ENCODE results near the gene TXN2.

TXN2 gene, protein sequence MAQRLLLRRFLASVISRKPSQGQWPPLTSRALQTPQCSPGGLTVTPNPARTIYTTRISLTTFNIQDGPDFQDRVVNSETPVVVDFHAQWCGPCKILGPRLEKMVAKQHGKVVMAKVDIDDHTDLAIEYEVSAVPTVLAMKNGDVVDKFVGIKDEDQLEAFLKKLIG

DNA sequence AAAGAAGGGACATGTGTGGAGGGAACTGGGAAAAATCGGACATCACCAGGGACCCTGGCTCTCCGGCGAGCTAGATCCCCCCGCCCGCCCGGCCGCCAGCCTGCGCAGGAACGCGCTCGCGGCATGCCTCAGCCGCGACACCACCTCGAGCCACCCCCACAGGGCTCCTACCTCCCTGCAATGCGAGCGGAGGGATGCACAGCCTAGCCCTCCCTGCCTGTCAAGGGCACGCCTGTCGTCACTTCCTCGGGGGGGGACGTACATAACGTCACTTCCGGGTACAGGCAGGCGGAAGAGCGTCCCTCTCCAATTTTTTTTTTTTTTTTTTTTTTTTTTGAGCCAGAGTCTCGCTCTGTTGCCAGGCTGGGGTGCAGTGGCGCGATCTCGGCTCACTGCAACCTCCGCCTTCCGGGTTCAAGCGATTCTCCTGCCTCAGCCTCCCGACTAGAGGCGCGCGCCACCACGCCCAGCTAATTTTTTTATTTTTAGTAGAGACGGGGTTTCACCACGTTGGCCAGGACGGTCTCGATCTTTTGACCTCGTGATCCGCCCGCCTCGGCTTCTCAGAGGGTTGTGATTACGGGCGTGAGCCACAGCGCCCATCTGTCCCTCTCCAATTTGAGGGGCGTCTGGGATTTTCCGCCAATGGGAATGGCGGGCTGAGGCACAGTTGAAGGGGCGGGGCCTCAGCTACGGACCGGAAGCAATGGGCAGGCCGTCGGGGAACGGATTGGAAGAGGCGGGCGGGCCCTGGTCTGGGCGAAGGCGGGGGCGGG is at the start of gene TXN2:
TSS of gene TXN2 (minus strand) at position 248 of the 776 bp plus-strand sequence. CDS start 803 bp downstream, outside the sequence.
- in situ Hi-C loops (cut with MboI; ENCODE audit: low sequenced_read_pairs), result loop anchor here (10.0 kb wide), 1 partner anchor 287 kb away; no protein-coding TSS in a partner anchor

- in situ Hi-C loops (cut with MboI; ENCODE audit: low sequenced_read_pairs), result loop anchor here (25.0 kb wide), 1 partner anchor 483 kb away; the partner anchor contains the start of genes MPST and TST
Measured at GRCh38 chr22:36528795-36529751, 47.6 kb upstream of the TXN2 start, which contains the start of gene EIF3D. EIF3D (minus strand) TSS chr22:36529166; CDS start chr22:36526121, 3,045 bp downstream.

GRCh38 chr22:36528341-36528740 is 46.9 kb upstream of the TXN2 start:
- in situ Hi-C loops (cut with MboI; ENCODE audit: low sequenced_read_pairs), result loop anchor here (25.0 kb wide), 1 partner anchor 484 kb away; the partner anchor contains the start of genes MPST and TST

- in situ Hi-C loops (cut with MboI; ENCODE audit: low sequenced_read_pairs), result loop anchor here (25.0 kb wide), 1 partner anchor 1110 kb away; the partner anchor contains the start of gene MCM5
Measured at GRCh38 chr22:36522662-36523061, 41.2 kb upstream of the TXN2 start.

DNA sequence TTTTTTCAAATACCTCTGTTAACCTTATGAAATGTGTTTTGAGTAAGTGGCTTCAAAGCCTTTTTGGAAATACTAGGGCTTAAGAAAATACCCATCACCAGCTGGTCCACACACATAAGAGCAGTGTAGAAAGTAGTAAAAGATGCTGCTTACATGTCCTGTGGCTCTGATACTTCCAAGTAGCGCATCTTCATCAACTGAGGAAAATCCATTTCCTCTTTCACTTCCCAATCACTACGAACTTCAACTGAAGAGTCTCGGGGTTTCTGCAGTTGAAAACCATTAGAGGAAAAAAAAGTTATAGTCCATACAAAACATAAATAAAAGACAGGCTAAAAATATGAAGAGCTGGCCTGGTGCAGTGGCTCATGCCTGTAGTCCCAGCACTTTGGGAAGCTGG is 39.0 kb upstream of the TXN2 start:
- in situ Hi-C loops (cut with MboI; ENCODE audit: low sequenced_read_pairs), result loop anchor here (25.0 kb wide), 1 partner anchor 1108 kb away; the partner anchor contains the start of gene MCM5

GRCh38 chr22:36519906-36520305 is 38.5 kb upstream of the TXN2 start:
- in situ Hi-C loops (cut with MboI; ENCODE audit: low sequenced_read_pairs), result loop anchor here (25.0 kb wide), 1 partner anchor 1108 kb away; the partner anchor contains the start of gene MCM5

GRCh38 chr22:36514766-36515165 is 33.3 kb upstream of the TXN2 start:
- in situ Hi-C loops (cut with MboI; ENCODE audit: low sequenced_read_pairs), result loop anchor here (25.0 kb wide), 1 partner anchor 1102 kb away; the partner anchor contains the start of gene MCM5

- in situ Hi-C loops (cut with MboI; ENCODE audit: low sequenced_read_pairs), result loop anchor here (25.0 kb wide), 1 partner anchor 1101 kb away; the partner anchor contains the start of gene MCM5
Measured at GRCh38 chr22:36512991-36513390, 31.6 kb upstream of the TXN2 start.

GRCh38 chr22:36512333-36512732 is 30.9 kb upstream of the TXN2 start:
- in situ Hi-C loops (cut with MboI; ENCODE audit: low sequenced_read_pairs), result loop anchor here (25.0 kb wide), 1 partner anchor 1100 kb away; the partner anchor contains the start of gene MCM5

GRCh38 chr22:36510966-36511881 is 29.8 kb upstream of the TXN2 start:
- in situ Hi-C loops (cut with MboI; ENCODE audit: low sequenced_read_pairs), result loop anchor here (25.0 kb wide), 1 partner anchor 1099 kb away; the partner anchor contains the start of gene MCM5

DNA sequence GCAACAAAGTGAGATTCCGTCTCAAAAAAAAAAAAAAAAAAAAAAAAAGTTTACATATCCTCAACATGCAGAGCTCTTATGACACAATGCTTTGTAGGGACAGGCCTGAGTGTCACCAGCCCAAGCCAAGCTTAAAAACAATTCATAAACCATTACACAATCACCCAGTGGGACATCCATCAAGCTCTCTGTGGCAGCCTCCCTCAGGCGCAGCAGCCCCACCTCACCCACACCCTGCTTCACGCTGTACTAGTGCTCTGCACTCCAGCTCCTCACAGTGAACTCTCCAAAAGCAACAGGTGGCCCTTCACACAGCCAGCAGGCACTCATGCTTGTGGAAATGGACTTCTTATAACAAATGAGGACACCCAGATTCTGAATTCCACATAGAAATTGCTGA is 28.9 kb upstream of the TXN2 start:
- in situ Hi-C loops (cut with MboI; ENCODE audit: low sequenced_read_pairs), result loop anchor here (25.0 kb wide), 1 partner anchor 1098 kb away; the partner anchor contains the start of gene MCM5

- in situ Hi-C loops (cut with MboI; ENCODE audit: low sequenced_read_pairs), result loop anchor here (25.0 kb wide), 1 partner anchor 1095 kb away; the partner anchor contains the start of gene MCM5
Measured at GRCh38 chr22:36507518-36508010, 26.1 kb upstream of the TXN2 start.

- in situ Hi-C loops (cut with MboI; ENCODE audit: low sequenced_read_pairs), result loop anchor here (25.0 kb wide), 1 partner anchor 1095 kb away; the partner anchor contains the start of gene MCM5
Measured at GRCh38 chr22:36506637-36507517, 25.4 kb upstream of the TXN2 start, which contains the start of gene FOXRED2. FOXRED2 (minus strand) TSS chr22:36507040; CDS start chr22:36506422, 618 bp downstream.

DNA sequence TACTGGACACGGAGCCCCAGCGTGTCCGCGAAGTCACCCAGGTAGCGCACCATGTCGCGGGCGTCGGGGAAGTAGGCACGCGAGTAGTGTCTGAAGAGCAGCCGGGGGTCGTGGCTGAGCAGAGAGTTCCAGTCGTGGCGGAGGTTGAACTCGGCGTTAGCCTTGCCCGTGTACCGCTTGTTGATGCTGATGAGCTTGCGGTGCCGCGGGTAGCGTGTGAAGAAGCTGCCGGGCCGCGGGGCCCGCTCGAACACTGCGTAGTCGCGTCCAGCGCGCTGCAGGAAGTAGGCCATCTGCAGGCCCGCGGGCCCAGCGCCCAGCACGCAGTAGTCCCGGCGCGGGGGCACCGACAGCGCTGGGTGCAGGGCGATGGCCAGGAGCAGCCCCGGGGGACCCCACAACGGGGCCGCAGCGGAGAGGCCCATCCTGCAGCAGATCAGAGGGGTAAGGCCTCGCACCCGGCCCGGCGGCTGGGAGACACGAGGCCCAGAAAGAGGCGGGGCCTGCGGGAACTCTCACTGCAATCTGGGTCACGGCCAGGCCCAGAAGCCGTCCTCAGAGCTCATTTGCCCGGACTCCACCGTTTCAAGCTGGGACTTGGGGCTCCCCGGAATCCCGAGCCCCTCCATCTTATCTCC is 24.7 kb upstream of the TXN2 start:
- in situ Hi-C loops (cut with MboI; ENCODE audit: low sequenced_read_pairs), result loop anchor here (25.0 kb wide), 1 partner anchor 1094 kb away; the partner anchor contains the start of gene MCM5

DNA sequence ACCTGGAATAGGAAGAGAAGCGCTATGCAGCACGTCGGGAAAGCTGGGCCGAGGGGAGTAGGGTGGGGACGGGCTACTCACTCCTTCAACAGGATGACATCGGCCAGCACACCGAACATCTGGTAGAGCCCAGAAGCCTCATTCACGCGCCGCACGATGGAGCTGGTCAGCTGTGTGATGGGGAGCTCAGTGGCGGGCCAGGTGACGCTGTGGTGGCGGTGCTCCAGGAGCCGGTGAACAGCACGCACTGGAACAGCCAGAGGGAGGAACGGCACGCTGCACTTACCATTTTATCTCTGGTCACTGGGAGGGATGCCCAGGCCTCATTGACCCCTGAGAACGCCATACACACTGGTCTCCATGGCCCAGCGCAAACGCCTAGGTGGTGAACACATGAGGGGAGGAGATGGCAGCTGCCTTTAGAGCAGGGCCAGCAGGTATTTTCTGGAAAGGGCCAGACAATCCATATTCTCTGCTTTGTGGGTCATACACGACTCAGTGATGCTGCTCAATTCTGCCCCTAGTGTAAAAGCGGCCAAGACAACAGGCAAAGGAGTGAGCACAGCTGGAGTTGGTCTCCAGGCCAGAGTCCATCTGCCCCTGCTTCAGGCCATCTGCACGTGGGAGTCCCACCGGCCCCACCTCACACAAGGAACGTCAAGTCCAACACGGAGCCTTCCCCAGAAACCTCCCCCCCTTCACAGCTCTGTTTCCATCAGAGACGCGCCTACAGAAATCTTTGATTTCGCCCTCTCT is 16.6 kb upstream of the TXN2 start:
- in situ Hi-C loops (cut with MboI; ENCODE audit: low sequenced_read_pairs), result no loop called here

DNA sequence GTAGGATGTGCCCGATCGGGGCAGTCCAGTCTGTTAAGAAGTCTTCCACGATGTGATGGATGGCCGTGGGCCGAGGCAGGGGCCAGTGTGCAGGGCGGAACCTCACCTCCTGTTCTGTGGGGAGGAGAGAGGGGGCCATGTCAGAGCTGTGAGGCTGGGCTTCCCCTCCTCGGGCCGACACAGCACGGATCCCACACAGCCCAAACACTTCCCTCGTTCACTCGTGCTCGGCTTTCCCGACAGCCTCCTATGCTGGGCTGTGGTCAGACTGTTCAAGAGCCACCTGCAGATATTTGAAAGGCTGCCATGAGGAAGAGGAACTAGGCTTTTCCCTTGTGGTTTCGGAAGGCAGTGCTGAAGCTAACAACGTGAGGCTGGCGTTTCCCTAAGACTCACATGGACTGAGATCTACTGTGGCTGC is 12.3 kb upstream of the TXN2 start:
- in situ Hi-C loops (cut with MboI; ENCODE audit: low sequenced_read_pairs), result no loop called here
